Upper lobe of left lung (tissue), 4 donors: Measurements from ENCODE around the gene OLFML1.

ENCODE experiments used
- EP300 ChIP-seq, 4 donors: sonication (generic); formaldehyde crosslinking; IDR thresholded peaks; one replicate each; pipeline ENCODE4 v1.5.1; 2017; ENCODE audit warnings: antibody characterized with exemption in 4 of 4, control low read depth in 2 of 4
- POLR2A ChIP-seq, 4 donors: fragments of 450-650 bp; IDR thresholded peaks; one replicate each; pipeline ENCODE4 v1.5.1; 2016 to 2017; ENCODE audit warnings: antibody characterized with exemption in 4 of 4, mild to moderate bottlenecking in 2 of 4
- POLR2AphosphoS5 ChIP-seq, 2 donors: sonication (generic); formaldehyde crosslinking; IDR thresholded peaks; one replicate each; pipeline ENCODE4 v1.5.1; 2017; ENCODE audit warnings: antibody characterized with exemption in 2 of 2
- TF ChIP-seq, protein P1 (sequence below), 6 experiments: fragments of 450-650 bp in 4 of 6; fragments of 200-600 bp in 2 of 6; sonication (generic) in 2 of 6; IDR thresholded peaks; one replicate each; pipeline ENCODE4 v1.5.1; 2016 to 2019; ENCODE audit warnings: antibody characterized with exemption in 6 of 6

GRCh38 chr11:7527029-7527428 lies 41.7 kb downstream of the OLFML1 start:
- no peak for TF ChIP-seq POLR2AphosphoS5 (IDR thresholded peaks at IDR 0.05)
- TF ChIP-seq, protein P1, sequence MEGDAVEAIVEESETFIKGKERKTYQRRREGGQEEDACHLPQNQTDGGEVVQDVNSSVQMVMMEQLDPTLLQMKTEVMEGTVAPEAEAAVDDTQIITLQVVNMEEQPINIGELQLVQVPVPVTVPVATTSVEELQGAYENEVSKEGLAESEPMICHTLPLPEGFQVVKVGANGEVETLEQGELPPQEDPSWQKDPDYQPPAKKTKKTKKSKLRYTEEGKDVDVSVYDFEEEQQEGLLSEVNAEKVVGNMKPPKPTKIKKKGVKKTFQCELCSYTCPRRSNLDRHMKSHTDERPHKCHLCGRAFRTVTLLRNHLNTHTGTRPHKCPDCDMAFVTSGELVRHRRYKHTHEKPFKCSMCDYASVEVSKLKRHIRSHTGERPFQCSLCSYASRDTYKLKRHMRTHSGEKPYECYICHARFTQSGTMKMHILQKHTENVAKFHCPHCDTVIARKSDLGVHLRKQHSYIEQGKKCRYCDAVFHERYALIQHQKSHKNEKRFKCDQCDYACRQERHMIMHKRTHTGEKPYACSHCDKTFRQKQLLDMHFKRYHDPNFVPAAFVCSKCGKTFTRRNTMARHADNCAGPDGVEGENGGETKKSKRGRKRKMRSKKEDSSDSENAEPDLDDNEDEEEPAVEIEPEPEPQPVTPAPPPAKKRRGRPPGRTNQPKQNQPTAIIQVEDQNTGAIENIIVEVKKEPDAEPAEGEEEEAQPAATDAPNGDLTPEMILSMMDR (IDR thresholded peaks at IDR 0.05) = no peak
- no peak for TF ChIP-seq EP300 (IDR thresholded peaks at IDR 0.05)
- no peak for TF ChIP-seq POLR2A (IDR thresholded peaks at IDR 0.05)
